IMR-90 (cell line): ENCODE results near the gene GZF1.

Experiments used
- CTCF ChIP-seq: conservative IDR thresholded peaks from 2 replicates; pipeline ENCODE4 v1.5.1; 2012; ENCODE audit warnings: mild to moderate bottlenecking, low read depth, low read length, improper control_type of control experiment
- POLR2A ChIP-seq: IDR thresholded peaks from 2 replicates; pipeline ENCODE4 v1.6.1; 2012; ENCODE audit warnings: mild to moderate bottlenecking, low read depth, low read length

- TF ChIP-seq CTCF (no peak), POLR2A (no peak)
These were observed 4.4 kb downstream of the GZF1 start for GRCh38 chr20:23366384-23366783.
